B cell (primary cell): ENCODE data around the gene NBAS. TPM values are rescaled to one million over a fixed set of nuclear protein-coding genes. Genes with fewer than 3 reads are reported as not detected.
"Not testable (repeated sequence)": the region's sequence is repeated elsewhere in the genome, so short reads cannot be mapped to it uniquely, and the experiment has no call there.

ENCODE experiments used
- ATAC-seq: fragments of 200-7000 bp; cut with Tn5 transposase; one replicate; pipeline ENCODE4 v1.10.0; 2021; ENCODE audit warnings: low read depth, mild to moderate bottlenecking, moderate number of reproducible peaks, moderate library complexity
- CTCF ChIA-PET: fragments of 350-600 bp; sonication (Branson Sonifier 250); formaldehyde crosslinking; loops from one replicate; lab custom pipeline; 2021; ENCODE audit warnings: antibody characterized with exemption, inconsistent platforms; lab: Charles Lee
- POLR2A ChIA-PET: fragments of 350-600 bp; sonication (Branson Sonifier 250); formaldehyde crosslinking; loops from one replicate; lab custom pipeline; 2021; ENCODE audit warnings: antibody characterized with exemption; lab: Charles Lee
- DNase-seq: peaks from one replicate; pipeline ENCODE4 v3.0.0; 2013
- H2AFZ ChIP-seq: 2 replicates; pipeline ENCODE4 v1.6.1; 2012; ENCODE audit warnings: mild to moderate bottlenecking, low read depth, low read length; ENCODE audit not compliant: insufficient read depth, poor library complexity, severe bottlenecking
- H3K27ac ChIP-seq, 2 donors: 1 replicate in 1 of 2; 2 replicates in 1 of 2; pipeline ENCODE4 v1.5.1; 2012 to 2013; ENCODE audit warnings: low read length in 2 of 2, mild to moderate bottlenecking in 2 of 2, moderate library complexity in 1 of 2
- H3K27me3 ChIP-seq, 4 experiments: fragments of 200-600 bp in 1 of 4; sonication (generic) in 1 of 4; replicated peaks in 1 of 4; 1 replicate in 2 of 4; 2 replicates in 2 of 4; pipeline versions ENCODE4 v1.6.1 to v1.7.0; 2013 to 2016; ENCODE audit warnings: low read length in 3 of 4, mild to moderate bottlenecking in 2 of 4, mixed read lengths in 1 of 4, moderate library complexity in 1 of 4; ENCODE audit not compliant: insufficient read depth in 4 of 4, control insufficient read depth in 3 of 4; ENCODE audit errors: control extremely low read depth in 1 of 4
- H3K36me3 ChIP-seq, 2 experiments: replicated peaks in 1 of 2; 1 replicate in 1 of 2; 2 replicates in 1 of 2; pipeline versions ENCODE4 v1.6.1 to v1.7.1; 2013; ENCODE audit warnings: low read length in 1 of 2; ENCODE audit not compliant: insufficient read depth in 2 of 2, control insufficient read depth in 1 of 2; ENCODE audit errors: control extremely low read depth in 1 of 2, extremely low read depth in 1 of 2
- H3K4me1 ChIP-seq, 2 donors: fragments of 200-600 bp in 1 of 2; sonication (generic) in 1 of 2; 1 replicate in 1 of 2; 2 replicates in 1 of 2; pipeline versions ENCODE4 v1.5.1 to v1.6.1; 2013 to 2017; ENCODE audit warnings: low read length in 2 of 2; ENCODE audit not compliant: control insufficient read depth in 2 of 2, insufficient read depth in 2 of 2
- H3K4me2 ChIP-seq: replicated peaks from 2 replicates; pipeline ENCODE3; 2012; ENCODE audit warnings: mild to moderate bottlenecking, low read depth, low read length; ENCODE audit not compliant: poor library complexity, severe bottlenecking
- H3K4me3 ChIP-seq, 5 experiments: fragments of 200-600 bp in 1 of 5; sonication (generic) in 1 of 5; 1 replicate in 3 of 5; 2 replicates in 2 of 5; pipeline versions ENCODE4 v1.5.1 to v1.7.0; 2011 to 2016; ENCODE audit warnings: low read length in 4 of 5, mild to moderate bottlenecking in 4 of 5, low read depth in 2 of 5, control low read depth in 1 of 5, moderate library complexity in 1 of 5; ENCODE audit not compliant: insufficient read depth in 1 of 5; ENCODE audit errors: control extremely low read depth in 1 of 5, extremely low read depth in 1 of 5
- H3K79me2 ChIP-seq: fragments of 200-600 bp; sonication (generic); one replicate; pipeline ENCODE4 v1.6.0; 2016; ENCODE audit warnings: low read length; ENCODE audit not compliant: control insufficient read depth, insufficient read depth
- H3K9ac ChIP-seq: fragments of 200-600 bp; sonication (generic); 2 replicates; pipeline ENCODE4 v1.6.1; 2017; ENCODE audit warnings: mild to moderate bottlenecking, low read length, moderate library complexity
- H3K9me3 ChIP-seq, 3 donors: one replicate each; pipeline versions ENCODE4 v1.6.1 to v1.7.1; 2013; ENCODE audit warnings: low read length in 2 of 3; ENCODE audit not compliant: control insufficient read depth in 2 of 3, insufficient read depth in 1 of 3; ENCODE audit errors: control extremely low read depth in 1 of 3
- H4K20me1 ChIP-seq: 2 replicates; pipeline ENCODE4 v1.6.0; 2012; ENCODE audit warnings: mild to moderate bottlenecking, low read length; ENCODE audit not compliant: insufficient read depth, control insufficient read depth, poor library complexity, severe bottlenecking
- H3K27ac Mint-ChIP-seq: one replicate; pipeline ENCODE4 v1.8.0; 2021; ENCODE audit warnings: mixed read lengths
- H3K27me3 Mint-ChIP-seq: one replicate; pipeline ENCODE4 v1.8.0; 2021; ENCODE audit warnings: mixed read lengths
- H3K4me1 Mint-ChIP-seq: one replicate; pipeline ENCODE4 v1.8.0; 2021; ENCODE audit warnings: mixed read lengths
- H3K4me3 Mint-ChIP-seq: one replicate; pipeline ENCODE4 v1.8.0; 2021; ENCODE audit warnings: mixed read lengths
- H3K9me3 Mint-ChIP-seq: one replicate; pipeline ENCODE4 v1.8.0; 2022; ENCODE audit warnings: mixed read lengths; ENCODE audit not compliant: insufficient read depth
- CTCF ChIP-seq: fragments of 200-600 bp; IDR thresholded peaks from one replicate; pipeline ENCODE4 v1.8.0; 2022; ENCODE audit warnings: antibody characterized with exemption, mild to moderate bottlenecking
- EZH2 ChIP-seq: IDR thresholded peaks from 2 replicates; pipeline ENCODE4 v1.6.1; 2012; ENCODE audit warnings: borderline replicate concordance, low read depth, mild to moderate bottlenecking, moderate library complexity, low read length; ENCODE audit not compliant: insufficient read depth, poor library complexity, severe bottlenecking
- WGBS: methylation state at CpG from one replicate; pipeline ENCODE4 v1.1.5; 2013; ENCODE audit warnings: missing lambda C conversion rate; ENCODE audit not compliant: insufficient coverage; 5-methylcytosine and 5-hydroxymethylcytosine counted together
- intact Hi-C: fragments of 100-400 bp; cut with micrococcal nuclease; formaldehyde crosslinking; loops from one replicate; pipeline ENCODE4 v1.10.0; 2022
- polyA plus RNA-seq: library from polyadenylated mRNA; depleted of rRNA; stranded (reverse); fragments of >200 nt; gene quantifications from 2 replicates; pipeline ENCODE4 v1.2.3, GENCODE V29; 2012
- total RNA-seq, 2 donors: library from RNA; stranded (reverse); fragments of 120-200 nt in 1 of 2; gene quantifications; 1 replicate in 1 of 2; 2 replicates in 1 of 2; pipeline versions ENCODE4 v1.2.3 to v1.2.4, GENCODE V29; 2013 to 2022

The NBAS gene
- total and polyA plus RNA-seq, 2 donors (not counting 1 experiment from before 2014, with no cell fraction given) = 10.6 to 37.3 TPM

GRCh38 chr2:15543541-15543940 lies 17.6 kb downstream of the NBAS start:
- H3K27ac ChIP-seq = no peak overlapping the region
- H3K4me3 ChIP-seq = no peak overlapping the region
- H3K4me3 Mint-ChIP-seq = no peak overlapping the region
- no peak overlapping the region for H3K27ac Mint-ChIP-seq
- no peak overlapping the region for H3K4me2 ChIP-seq
- no peaks in the 10 kb centered on the region for H3K9me3 Mint-ChIP-seq
- DNase-seq = no peak
- ChIA-PET POLR2A (no interaction called here), CTCF (no interaction called here)
- WGBS = 83% methylated on average over 1 of the region's 6 CpGs
- H3K9ac ChIP-seq = no peak overlapping the region
- intact Hi-C loops = no loop called here
- H4K20me1 ChIP-seq = no peaks in the 10 kb centered on the region
- H3K36me3 ChIP-seq = peaks cover under 1 to 2% of the 10 kb centered on the region in 2 experiments
- no peaks in the 10 kb centered on the region for H3K27me3 Mint-ChIP-seq
- H3K4me1 Mint-ChIP-seq = peaks cover 17% of the 10 kb centered on the region
- no peaks in the 10 kb centered on the region for H3K27me3 ChIP-seq
- H3K4me1 ChIP-seq = peaks cover 6 to 14% of the 10 kb centered on the region in 2 donors
- ATAC-seq = no peak
- H2AFZ ChIP-seq = no peak overlapping the region
- no peak for TF ChIP-seq CTCF
- TF ChIP-seq EZH2 = no peak
- no peaks in the 10 kb centered on the region for H3K9me3 ChIP-seq
- H3K79me2 ChIP-seq = no peaks in the 10 kb centered on the region

DNA sequence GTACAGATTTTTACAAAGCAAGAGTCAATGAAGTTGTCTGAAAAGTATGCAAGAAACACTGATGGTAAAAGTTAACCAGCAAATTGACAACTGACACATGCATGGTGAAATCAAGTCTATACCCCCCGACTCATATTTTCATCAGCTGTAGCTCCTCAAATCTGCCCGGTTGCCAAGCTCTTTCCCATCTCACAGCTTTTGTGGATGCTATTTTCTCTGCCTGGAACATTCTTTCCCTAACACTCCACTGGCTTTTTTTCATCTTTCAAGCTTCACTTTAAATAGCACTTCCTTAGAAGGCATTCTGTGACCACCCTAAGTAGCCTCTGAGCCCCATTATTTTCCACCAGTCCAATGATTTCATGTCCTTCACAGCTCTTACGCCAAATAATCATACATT lies 18.1 kb downstream of the NBAS start:
- TF ChIP-seq CTCF = no peak
- no peak for TF ChIP-seq EZH2
- H3K4me3 Mint-ChIP-seq = no peak overlapping the region
- DNase-seq (no peak), ATAC-seq (no peak)
- peaks cover 0 to 3% of the 10 kb centered on the region in 2 experiments for H3K36me3 ChIP-seq
- 100% methylated on average over 2 of the region's 3 CpGs for WGBS
- H3K9ac ChIP-seq = no peak overlapping the region
- no peak overlapping the region for H3K27ac ChIP-seq
- peaks cover 17% of the 10 kb centered on the region for H3K4me1 Mint-ChIP-seq
- H3K27ac Mint-ChIP-seq = no peak overlapping the region
- H3K27me3 Mint-ChIP-seq = no peaks in the 10 kb centered on the region
- H3K9me3 ChIP-seq = no peaks in the 10 kb centered on the region
- H4K20me1 ChIP-seq = no peaks in the 10 kb centered on the region
- H3K4me2 ChIP-seq = no peak overlapping the region
- ChIA-PET POLR2A (no interaction called here), CTCF (interaction anchor here (0.6 kb wide), 1 partner anchor 25 kb away, joined by 4 read pairs; no protein-coding TSS in a partner anchor)
- H3K27me3 ChIP-seq = no peaks in the 10 kb centered on the region
- no peaks in the 10 kb centered on the region for H3K9me3 Mint-ChIP-seq
- H3K79me2 ChIP-seq = no peaks in the 10 kb centered on the region
- H2AFZ ChIP-seq = no peak overlapping the region
- H3K4me1 ChIP-seq = peaks cover 6 to 14% of the 10 kb centered on the region in 2 donors
- intact Hi-C loops = no loop called here
- H3K4me3 ChIP-seq = no peak overlapping the region

GRCh38 chr2:15542269-15542668 lies 18.9 kb downstream of the NBAS start:
- DNase-seq, H3K27me3 ChIP-seq, H3K27ac Mint-ChIP-seq, H3K4me3 Mint-ChIP-seq, H4K20me1 ChIP-seq, H3K4me2 ChIP-seq, H2AFZ ChIP-seq, H3K27ac ChIP-seq, H3K36me3 ChIP-seq, H3K9me3 Mint-ChIP-seq, CTCF ChIA-PET, ATAC-seq, H3K9me3 ChIP-seq, H3K4me3 ChIP-seq, intact Hi-C loops, H3K27me3 Mint-ChIP-seq, POLR2A ChIA-PET, H3K9ac ChIP-seq, H3K79me2 ChIP-seq: not testable (repeated sequence)
- peaks cover 6 to 14% of the 10 kb centered on the region in 2 donors for H3K4me1 ChIP-seq
- H3K4me1 Mint-ChIP-seq = peaks cover 17% of the 10 kb centered on the region
- no CpG with 5 or more reads among the region's 6 CpGs for WGBS
